Inflammatory macrophage treated with lipopolysaccharide for 4 hours (primary cell): ENCODE results near the gene JAG1.

Source experiments
- DNase-seq: peaks from one replicate; pipeline ENCODE4 v3.0.0-alpha.2; 2020

JAG1 gene

GRCh38 chr20:10673842-10674683 lies at the start of gene JAG1:
Gene JAG1, minus strand, starts transcription at chr20:10673999. Its CDS starts 469 bp downstream, at chr20:10673530.
- DNase-seq = peak; percentile 94

- no peak for DNase-seq
Observed at GRCh38 chr20:10721976-10722375, 48.2 kb upstream of the JAG1 start.

GRCh38 chr20:10721137-10721896 lies 47.5 kb upstream of the JAG1 start:
- no peak for DNase-seq

- DNase-seq = no peak
Observed at GRCh38 chr20:10720565-10720964, 46.8 kb upstream of the JAG1 start.

GRCh38 chr20:10719740-10720385 lies 46.1 kb upstream of the JAG1 start:
- DNase-seq = no peak

- DNase-seq = no peak
Observed at GRCh38 chr20:10718661-10719060, 44.9 kb upstream of the JAG1 start.

GRCh38 chr20:10716855-10717254 lies 43.1 kb upstream of the JAG1 start:
- no peak for DNase-seq

GRCh38 chr20:10715035-10715434 lies 41.2 kb upstream of the JAG1 start:
- no peak for DNase-seq

GRCh38 chr20:10714236-10714975 lies 40.6 kb upstream of the JAG1 start:
- no peak for DNase-seq

- no peak for DNase-seq
Observed at GRCh38 chr20:10713161-10713560, 39.4 kb upstream of the JAG1 start.

GRCh38 chr20:10711903-10712451 lies 38.2 kb upstream of the JAG1 start:
- no peak for DNase-seq

GRCh38 chr20:10710991-10711775 lies 37.4 kb upstream of the JAG1 start:
- no peak for DNase-seq

GRCh38 chr20:10709916-10710315 lies 36.1 kb upstream of the JAG1 start:
- no peak for DNase-seq

GRCh38 chr20:10708351-10709185 lies 34.8 kb upstream of the JAG1 start:
- DNase-seq = no peak

GRCh38 chr20:10707791-10708190 lies 34.0 kb upstream of the JAG1 start:
- no peak for DNase-seq

GRCh38 chr20:10707068-10707467 lies 33.3 kb upstream of the JAG1 start:
- DNase-seq = no peak

GRCh38 chr20:10706460-10706811 lies 32.6 kb upstream of the JAG1 start:
- DNase-seq = no peak

- no peak for DNase-seq
Observed at GRCh38 chr20:10705801-10706459, 32.1 kb upstream of the JAG1 start.

- DNase-seq = no peak
Observed at GRCh38 chr20:10701607-10702006, 27.8 kb upstream of the JAG1 start.

GRCh38 chr20:10699941-10700340 lies 26.1 kb upstream of the JAG1 start:
- DNase-seq = no peak
